ENCODE measurements around the gene CYP4F11.
"Not testable (repeated sequence)": the region's sequence is repeated elsewhere in the genome, so short reads cannot be mapped to it uniquely, and the experiment has no call there.

Gene CYP4F11

DNA sequence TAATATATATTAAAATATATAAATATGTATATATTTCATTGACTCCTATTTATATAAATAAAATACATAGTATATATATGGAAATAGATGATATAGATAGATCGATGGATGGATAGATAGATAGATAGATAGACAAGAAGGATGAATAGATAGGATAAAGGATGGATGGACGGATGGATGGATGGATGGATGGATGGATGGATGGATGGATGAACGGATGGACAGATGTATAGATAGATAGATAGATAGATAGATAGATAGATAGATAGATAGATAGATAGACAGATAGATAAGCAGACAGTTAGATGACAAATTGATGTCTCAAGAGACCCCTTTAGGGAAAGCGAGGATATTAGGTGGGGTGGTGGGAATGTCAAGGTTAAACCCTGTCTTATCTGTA lies 15.1 kb downstream of the CYP4F11 start:
- no peak for DNase-seq

GRCh38 chr19:15915109-15915508 lies 19.2 kb downstream of the CYP4F11 start:
- no peak for DNase-seq

GRCh38 chr19:15913830-15914229 lies 20.5 kb downstream of the CYP4F11 start:
- no peak for DNase-seq

- no peak for DNase-seq
These were observed 20.9 kb downstream of the CYP4F11 start for GRCh38 chr19:15913384-15913783.

DNA sequence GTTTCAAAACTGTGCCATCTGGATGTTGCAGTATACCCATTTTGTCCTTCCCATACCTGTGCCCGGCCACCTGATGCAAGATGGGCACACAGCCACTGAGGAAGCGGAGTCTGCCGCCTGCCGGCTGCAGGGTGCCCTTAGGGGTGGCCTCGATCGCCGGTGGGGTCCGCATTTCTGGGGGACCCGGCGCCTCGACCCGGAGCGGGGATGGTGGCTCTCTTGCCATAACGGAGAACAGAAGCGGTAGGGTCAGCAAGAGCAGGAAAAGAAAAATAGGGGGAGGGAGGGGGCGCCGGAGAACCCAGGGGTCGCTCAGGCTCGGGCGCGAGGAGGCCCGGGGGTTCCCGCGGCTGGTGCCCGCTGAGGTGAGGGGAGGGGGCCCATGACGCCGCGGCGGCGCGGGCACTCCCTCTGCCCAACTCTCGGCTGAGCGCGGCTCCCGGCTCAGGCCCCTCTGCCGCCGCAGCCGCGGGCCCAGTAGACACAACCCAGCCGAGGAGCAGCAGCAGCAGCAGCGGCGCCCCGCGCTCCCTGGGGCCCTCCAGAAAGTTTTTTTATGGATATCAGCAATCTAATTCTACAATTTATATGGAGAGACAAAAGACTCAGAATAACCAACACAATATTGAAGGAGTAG lies 22.6 kb downstream of the CYP4F11 start:
- no peak for DNase-seq

GRCh38 chr19:15905026-15905425 lies 29.3 kb downstream of the CYP4F11 start:
- no peak for DNase-seq

DNA sequence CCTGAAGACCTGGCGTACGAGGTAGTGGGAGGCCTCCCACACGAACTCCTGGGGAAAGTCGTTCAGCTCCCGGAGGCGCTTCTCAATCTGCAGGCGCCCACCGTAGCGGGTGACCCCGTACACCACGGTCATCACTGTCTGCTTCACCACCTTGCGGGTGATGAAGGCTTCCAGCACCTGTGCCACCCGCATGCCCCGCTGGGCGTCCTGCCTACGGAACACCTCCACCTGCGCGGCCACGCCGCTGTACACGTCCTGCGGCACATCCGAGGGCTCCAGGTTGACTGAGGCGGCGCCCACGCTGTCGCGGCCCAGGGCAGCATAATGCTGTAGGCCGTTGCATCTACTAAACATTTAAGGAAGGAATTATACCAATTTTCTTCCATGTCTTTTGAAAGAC lies 31.4 kb downstream of the CYP4F11 start:
- DNase-seq = not testable (repeated sequence)

DNA sequence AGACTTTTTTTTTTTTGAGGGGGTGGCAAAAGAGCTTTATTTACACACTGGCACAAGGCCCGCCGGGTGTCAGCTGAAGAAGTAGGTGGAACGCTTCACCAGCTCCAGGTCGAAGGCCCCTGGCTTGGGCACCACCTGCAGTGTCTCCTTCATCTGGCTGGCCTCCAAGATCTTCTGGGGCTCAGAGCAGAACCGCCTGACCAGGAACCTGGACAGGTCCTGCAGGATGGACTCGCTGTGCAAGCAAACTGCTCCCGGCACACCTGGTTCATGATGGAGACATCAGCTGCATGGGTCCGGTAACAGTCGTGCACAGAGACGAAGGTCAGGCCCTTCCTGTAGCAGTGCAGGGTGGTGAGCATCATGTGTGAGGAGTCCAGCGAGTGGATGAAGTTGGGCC lies 32.1 kb downstream of the CYP4F11 start:
- DNase-seq = no peak

- no peak for DNase-seq
These were observed 33.8 kb downstream of the CYP4F11 start for GRCh38 chr19:15900504-15900903.

DNA sequence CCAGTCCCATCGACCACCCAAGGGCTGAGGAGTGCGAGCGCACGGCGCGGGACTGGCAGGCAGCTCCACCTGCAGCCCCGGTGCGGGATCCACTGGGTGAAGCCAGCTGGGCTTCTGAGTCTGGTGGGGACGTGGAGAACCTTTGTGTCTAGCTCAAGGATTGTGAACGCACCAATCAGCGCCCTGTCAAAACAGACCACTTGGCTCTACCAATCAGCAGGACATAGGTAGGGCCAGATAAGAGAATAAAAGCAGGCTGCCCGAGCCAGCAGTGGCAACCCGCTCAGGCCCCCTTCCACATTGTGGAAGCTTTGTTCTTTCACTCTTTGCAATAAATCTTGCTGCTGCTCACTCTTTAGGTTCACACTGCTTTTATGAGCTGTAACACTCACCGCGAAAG lies 34.3 kb downstream of the CYP4F11 start:
- not testable (repeated sequence) for DNase-seq

DNA sequence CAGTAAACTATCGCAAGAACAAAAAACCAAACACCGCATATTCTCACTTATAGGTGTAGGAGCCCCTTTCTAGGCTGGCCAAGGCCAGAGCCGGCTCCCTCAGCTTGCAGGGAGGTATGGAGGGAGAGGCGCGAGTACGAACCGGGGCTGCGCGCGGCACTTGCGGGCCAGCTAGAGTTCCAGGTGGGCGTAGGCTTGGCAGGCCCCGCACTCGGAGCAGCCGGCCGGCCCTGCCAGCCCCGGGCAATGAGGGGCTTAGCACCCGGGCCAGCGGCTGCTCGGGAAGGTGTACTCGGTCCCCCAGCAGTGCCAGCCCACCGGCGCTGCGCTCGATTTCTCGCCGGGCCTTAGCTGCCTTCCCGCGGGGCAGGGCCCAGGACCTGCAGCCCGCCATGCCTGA lies 34.8 kb downstream of the CYP4F11 start:
- not testable (repeated sequence) for DNase-seq

GRCh38 chr19:15897738-15898276 lies 36.5 kb downstream of the CYP4F11 start, which contains the start of gene CYP4F2:
Gene CYP4F2 (minus strand): TSS chr19:15898074. CDS start chr19:15897611, 463 bp downstream.
- DNase-seq = no peak

DNA sequence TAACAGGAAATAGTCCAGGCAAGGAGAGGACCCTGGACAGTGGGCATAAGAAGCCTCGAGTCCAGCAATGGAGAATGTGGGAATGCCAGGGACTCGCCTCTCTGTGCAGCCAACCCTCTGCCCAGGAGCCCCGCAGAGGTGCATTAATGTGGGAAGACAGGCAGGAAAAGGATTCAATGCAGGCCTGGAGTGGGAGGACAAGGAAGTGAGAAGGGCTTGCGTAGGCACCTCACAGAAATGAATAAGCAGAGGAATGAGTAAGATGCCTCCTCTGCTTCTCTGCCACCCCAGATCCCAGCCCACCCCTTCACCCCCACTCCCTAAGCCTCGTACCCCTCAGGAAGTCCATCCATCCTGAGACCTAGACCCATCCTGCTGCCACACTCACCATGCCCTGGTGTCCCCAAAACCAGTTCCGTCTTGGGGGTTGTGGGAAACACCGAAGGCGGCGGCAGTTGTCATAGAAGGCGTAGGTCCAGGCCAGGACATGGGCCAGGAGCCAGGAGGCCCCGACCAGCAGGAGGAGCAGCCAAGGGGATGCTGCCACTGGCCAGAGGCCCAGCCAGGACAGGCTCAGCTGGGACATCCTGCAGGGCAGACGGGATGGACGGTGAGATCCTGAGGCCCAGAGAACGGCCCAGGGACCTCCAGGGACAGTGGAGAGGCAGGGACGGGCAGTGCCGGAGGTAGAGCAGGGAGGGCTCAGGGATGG lies 37.1 kb downstream of the CYP4F11 start:
- DNase-seq = no peak

DNA sequence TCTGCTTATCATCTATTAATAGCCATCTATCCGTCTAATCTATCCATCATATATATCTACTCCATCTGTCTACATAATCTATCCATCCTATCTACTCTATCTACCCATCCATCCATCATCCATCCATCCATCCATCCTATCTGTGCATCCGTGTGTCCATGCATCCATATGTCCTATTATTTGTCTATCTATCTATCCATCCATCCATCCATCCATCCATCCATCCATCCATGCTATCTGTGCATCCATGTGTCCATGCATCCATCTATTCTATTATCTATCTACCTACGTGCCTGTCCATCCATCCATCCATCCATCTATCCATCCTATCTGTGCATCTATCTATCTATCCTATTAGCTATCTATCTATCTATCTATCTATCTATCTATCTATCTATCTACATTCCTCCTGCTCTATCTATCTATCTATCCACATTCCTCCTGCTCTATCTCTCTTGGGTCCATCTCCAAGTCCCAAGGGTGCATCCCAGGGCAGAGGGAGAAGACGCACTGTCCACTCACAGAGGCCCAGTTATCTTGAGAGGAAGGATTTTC lies 38.4 kb downstream of the CYP4F11 start:
- no peak for DNase-seq

DNA sequence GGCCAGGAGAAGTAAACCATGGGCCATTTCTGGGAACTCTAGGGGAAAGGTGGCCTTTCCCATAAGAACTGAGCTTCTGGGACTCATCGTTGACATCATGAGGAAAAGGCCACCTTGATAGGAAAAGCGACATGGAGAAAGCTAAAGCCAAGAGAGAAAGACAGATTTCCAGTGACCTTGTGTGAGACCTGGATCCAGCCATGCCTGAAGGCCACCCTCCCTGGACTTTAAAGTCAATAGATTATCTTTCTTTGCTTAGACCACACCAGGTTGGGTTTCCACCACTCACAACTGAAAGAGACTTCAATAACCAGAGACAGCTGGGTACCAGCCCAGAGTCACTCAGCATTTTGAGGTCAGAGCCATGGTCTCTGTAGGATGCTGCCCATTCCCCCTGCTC lies 40.0 kb downstream of the CYP4F11 start:
- no peak for DNase-seq

GRCh38 chr19:15893477-15893876 lies 40.9 kb downstream of the CYP4F11 start:
- DNase-seq = no peak

- no peak for DNase-seq
These were observed 42.3 kb downstream of the CYP4F11 start for GRCh38 chr19:15892012-15892411.

DNA sequence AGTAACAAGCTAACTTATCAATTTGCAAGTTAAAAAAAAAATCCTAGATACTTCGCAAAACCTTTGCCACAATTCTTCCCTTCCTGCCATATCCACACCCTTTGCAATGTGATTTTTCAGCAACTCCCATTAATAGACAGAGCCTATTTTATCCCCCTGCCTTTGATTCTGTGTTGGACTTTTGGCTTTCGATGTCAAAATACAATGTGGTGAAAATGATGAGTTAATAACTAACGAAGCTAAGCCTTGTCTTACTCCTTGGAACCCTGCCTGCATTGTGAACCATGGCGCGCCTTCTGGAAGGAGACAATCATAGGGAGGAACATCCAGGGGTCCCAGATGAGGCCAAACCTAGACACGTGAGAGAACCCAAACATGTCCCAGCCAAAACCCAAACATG lies 42.9 kb downstream of the CYP4F11 start:
- no peak for DNase-seq

DNA sequence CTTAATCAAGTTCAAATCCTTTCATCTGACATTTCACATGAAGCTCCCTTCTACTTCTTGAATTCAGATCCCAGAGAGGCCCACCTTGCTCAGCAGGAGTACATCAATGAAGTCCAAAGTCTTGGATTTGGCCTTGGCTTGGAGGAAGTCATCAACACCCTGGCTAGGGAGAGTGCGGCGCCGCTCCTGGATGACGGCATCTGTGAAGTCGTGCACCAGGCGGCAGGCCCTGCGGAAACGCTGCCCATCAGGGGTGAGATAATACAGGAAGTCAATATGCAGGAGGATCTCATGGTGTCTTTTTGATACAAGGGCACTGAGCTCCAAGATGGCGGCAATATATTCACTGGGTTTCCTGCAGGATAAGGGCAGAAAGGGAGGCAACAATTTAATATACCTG lies 45.0 kb downstream of the CYP4F11 start:
- not testable (repeated sequence) for DNase-seq

DNA sequence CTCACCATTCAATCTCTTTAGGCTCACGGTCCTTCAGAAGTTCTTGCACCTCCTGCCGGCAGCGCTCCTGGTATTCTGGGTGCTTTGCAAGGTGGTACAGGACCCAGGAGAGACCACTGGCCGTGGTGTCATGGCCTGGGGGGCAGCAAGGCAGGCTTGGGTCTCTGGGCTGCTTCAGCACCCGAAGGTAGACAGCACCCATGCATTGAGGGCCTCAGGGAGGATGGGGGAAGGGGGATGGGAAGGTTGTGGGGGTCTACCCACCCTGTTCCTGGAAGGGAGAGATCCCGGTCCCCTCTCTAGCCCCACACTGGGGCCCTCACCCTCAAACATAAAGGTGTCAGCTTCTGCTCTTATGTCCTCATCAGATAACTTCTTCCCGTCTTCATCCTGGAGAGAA lies 48.4 kb downstream of the CYP4F11 start:
- no peak for DNase-seq

DNA sequence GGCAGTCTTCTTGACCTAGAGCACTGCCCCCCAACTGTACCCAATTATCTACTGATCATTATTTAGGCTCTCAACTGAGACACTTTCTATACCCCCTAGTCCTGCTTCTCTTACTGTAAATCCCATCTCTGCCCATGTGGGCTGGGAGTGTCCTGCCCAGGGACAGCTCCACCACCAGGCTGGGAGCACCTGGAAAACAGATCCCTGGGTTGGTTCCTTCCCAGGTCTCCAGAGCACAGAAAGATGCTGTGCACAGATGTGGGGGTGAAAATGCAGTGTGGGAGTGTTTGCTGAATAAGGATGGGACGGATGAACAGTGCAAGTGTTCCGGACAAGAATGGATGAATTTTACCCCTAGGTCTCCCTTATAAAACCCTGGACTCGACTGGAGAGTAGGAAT lies 49.2 kb downstream of the CYP4F11 start:
- no peak for DNase-seq

- not testable (repeated sequence) for DNase-seq
These were observed 51.0 kb downstream of the CYP4F11 start for GRCh38 chr19:15883329-15883728.

DNA sequence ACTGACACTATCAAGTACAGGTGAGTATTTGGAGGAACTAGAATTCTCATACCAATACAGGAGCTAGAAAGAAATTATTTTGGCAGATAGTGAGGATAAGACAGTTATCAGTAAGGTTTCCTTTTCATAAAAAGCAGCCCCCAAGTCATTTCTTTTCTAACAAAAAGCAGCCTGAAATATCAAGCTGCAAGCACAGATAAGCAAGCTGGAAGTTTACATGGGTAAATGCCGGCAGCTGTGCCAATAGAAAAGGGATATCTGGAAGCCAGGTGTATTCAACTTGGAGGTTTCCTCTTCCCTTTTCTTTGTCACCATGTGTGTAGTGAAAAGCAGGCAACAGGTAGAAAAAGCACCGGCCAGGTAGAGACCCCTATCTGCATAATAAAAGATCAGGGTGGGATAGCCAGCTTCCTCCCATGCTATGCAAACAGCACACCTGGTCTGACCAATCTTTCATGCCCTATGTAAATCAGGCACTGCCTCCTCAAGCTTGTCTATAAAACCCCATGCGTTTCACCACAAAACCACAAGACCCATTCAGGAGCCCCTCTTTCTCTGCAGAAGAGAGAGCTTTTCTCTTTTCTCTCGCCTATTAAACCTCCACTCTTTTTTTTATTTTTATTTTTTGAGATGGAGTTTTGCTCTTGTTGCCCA lies 59.4 kb downstream of the CYP4F11 start:
- DNase-seq = no peak

DNA sequence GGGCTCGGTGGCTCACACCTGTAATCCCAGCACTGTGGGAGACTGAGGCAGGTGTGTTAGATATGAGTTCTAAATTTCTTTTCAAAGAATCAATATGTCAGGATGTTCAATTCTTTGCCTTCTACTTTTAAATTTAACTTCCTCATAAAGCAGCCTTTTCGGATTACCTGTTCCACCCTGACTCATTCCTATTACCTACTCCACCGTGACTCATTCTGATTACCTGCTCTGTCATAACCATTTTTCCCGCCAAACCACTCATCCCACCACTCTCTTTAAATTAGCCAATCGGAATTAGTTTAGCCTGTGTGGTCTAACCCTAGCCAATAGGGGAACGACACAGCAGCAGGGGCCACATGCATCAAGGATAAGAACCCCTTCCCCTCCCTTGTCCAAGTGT lies 60.6 kb downstream of the CYP4F11 start:
- DNase-seq = not testable (repeated sequence)

Measured in cerebellar nuclear complex (tissue), 1 donor.